HG03565 (cell line): Measurements from ENCODE around the gene RAI14.
"Not testable (repeated sequence)": the region's sequence is repeated elsewhere in the genome, so short reads cannot be mapped to it uniquely, and the experiment has no call there.

Experiments
- ATAC-seq: cut with Tn5 transposase; IDR thresholded peaks from one replicate; pipeline ENCODE4 v1.9.1; 2021; ENCODE audit warnings: mild to moderate bottlenecking, moderate library complexity; ENCODE audit not compliant: unreplicated experiment

RAI14 gene

DNA sequence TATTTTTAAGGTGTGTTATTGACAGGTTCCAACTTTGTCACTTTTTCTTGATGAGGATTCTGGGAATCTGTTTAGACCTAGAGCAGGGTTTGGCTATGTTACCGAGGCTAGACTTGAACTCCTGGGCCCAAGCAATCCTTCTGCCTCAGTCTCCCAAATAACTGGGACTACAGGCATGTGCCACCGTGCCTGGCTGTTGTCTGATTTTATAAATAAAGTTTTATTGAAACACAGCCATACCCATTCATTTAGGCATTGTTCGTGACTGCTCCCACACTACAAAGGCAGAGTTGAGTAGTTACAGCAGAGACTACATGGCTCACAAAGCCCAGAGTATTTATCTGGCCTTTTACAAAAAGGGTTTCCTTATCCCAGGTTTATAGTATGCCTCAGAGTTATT lies 102.4 kb downstream of the RAI14 start:
- ATAC-seq = no peak

DNA sequence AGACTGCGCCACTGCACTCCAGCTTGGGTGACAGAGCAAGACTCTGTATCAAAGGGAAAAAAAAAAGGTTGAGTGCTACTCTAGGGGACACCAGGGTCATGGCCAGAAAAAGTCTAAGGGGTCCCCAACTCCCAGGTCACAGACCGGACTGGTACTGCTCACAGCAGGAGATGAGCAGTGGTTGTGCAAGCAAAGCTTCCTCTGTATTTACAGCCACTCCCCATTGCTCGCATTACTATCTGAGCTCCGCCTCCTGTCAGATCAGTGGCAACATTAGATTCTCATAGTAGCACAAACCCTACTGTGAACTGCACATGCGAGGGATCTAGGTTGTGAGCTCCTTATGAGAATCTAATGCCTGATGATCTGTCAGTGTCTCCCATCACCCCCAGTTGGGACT lies 103.1 kb downstream of the RAI14 start:
- not testable (repeated sequence) for ATAC-seq

DNA sequence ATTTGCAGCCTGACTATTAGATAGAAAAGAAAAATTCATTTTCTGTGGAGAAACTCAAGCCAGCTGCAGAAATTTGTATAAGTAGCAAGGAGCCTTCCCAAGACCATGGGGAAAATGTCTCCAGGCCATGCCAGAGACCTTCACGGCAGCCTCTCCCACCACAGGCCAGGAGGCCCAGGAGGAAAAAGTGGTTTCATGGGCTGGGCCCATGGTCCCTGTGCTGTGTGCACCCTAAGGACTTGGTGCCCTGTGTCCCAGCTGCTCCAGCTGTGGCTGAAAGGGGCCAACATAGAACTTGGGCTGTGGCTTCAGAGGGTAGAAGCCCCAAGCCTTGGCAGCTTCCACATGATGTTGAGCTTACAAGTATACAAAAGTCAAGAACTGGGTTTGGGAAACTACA lies 109.5 kb downstream of the RAI14 start:
- no peak for ATAC-seq

DNA sequence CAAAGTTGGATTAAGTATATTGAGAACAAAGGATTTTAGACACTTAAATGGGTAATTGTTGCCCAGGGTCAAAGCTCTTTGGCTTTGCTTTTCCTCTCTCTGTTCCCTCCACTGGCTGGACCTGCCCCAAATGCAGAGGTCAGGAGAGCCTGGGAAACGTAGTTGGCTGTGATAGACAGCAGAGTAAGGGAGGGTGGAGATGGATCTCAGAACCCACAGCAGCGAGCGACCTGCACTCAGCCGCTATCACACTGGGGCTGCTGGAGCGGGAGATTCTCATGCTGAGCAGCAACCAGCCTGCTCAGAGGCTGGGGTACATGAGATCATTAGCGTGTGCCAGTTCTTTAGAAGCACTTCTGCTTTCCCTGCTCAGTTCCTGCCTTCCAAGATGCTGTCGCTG lies 111.1 kb downstream of the RAI14 start:
- no peak for ATAC-seq

DNA sequence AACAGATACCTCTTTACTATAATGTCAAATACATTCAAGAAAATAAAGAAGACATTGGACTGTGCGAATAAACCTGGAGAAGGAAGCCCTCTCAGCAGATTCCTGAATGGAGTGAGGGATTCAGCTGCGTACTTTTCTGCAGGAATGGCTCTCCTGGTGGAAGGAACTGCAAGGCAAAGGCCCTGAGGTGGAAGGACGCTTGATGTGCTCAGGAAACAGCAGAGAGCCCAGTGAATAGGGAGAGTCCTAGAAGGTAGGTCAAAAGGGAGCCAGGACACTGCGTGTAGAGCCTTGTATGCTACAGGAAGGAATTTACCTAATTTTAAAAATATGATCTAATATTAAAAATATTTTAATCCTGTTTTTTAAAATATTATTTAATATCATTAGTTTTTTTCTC lies 114.4 kb downstream of the RAI14 start:
- ATAC-seq = no peak

DNA sequence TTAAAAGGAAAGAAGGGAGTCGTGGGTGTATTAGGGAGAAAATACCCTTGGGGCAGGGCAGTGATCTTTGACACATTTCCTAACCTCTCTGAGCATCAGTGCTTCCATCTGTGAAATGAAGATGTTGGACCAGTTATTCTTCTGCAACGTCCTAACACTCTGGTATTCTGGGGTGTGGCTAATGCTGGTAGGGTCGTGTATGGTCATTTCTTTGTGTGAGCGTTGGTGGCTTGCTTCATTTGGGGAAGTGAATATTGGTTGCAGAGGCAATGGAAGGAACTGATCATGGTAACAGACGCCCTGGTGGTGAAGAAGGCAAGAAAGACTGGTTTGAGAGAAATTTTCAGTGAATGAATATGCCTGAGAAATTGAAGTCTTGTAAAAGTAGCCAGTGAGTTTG lies 114.9 kb downstream of the RAI14 start:
- ATAC-seq = no peak

DNA sequence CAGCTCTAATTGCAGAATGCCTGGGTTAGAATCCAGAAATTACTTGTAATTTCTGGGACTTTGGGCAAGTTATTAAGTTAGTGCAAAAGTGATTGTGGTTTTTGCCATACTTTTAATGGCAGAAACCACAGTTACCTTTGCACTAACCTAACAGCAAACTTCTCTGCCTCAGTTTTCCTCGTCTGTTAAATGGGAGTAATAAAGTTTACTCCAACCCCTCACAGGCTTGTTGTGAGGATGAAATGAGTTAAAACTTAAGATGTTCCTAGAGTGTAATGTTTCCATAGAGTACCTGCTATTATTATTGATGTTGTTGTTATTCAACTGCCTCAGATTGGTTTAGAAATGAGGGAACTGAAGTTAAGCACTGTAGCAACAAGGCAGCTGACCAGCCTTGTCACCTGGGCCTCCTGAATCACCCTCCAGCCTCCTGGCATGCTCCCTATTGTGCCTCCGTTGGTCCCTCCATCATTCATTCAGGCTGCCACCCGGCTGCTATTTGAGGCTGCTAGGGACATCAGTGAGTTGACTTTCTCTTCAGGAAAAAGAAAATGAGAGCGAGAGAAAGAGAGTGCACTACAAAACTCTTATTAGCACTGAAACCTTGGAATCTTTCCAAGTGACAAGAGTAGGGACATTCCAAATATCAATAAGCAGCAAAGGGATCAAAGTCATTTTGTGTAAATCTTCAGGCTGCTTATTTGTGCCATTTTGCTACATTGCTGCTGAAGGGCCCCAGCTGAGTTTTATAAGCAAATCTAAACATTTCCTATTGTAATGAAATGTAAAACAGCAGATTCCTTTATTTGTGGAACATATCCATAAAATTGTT lies 116.4 kb downstream of the RAI14 start:
- ATAC-seq = no peak

DNA sequence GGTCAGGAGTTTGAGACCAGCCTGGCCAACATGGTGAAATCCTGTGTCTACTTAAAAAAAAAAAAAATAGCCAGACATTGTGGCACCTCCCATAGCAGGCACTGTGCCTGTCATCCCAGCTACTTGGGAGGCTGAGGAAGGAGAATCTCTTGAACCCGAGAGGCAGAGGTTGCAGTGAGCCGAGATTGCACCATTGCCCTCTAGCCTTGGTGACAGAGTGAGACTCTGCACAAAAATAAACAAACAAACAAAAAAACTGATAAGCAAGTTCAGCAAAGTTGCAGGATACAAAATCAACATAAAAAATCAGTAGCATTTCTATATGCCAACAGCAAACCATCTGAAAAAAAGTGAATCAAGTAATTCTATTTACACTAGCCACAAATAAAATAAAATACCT lies 118.0 kb downstream of the RAI14 start:
- ATAC-seq = no peak

DNA sequence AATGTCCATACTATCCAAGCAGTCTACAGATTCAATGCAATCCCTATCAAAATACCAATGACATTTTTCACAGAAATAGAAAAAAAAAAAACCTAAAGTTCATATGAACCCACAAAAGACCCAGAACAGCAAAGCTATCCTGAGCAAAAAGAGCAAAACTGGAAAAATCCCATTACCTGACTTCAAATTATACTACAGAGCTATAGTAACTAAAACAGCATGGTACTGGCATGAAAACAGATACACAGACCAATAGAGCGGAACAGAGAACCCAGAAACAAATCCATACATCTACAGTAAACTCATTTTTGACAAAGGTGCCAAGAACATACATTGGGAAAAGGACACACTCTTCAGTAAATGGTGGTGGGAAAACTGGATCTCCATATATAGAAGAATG lies 118.5 kb downstream of the RAI14 start:
- not testable (repeated sequence) for ATAC-seq

DNA sequence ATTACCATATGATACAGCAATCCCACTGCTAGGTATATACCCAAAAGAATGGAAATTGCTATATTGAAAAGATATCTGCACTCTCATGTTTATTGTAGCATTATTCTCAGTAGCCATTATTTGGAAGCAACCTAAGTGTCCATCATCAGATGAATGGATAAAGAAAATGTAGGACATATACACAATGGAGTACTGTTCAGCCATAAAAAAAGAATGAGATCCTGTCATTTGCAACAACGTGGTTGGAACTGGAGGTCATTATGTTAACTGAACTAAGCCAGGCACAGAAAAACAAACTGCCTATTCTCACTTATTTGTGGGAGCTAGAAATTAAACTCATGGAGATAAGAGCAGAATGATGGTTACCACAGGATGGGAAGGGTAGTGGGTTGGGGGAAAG lies 119.8 kb downstream of the RAI14 start:
- no peak for ATAC-seq

DNA sequence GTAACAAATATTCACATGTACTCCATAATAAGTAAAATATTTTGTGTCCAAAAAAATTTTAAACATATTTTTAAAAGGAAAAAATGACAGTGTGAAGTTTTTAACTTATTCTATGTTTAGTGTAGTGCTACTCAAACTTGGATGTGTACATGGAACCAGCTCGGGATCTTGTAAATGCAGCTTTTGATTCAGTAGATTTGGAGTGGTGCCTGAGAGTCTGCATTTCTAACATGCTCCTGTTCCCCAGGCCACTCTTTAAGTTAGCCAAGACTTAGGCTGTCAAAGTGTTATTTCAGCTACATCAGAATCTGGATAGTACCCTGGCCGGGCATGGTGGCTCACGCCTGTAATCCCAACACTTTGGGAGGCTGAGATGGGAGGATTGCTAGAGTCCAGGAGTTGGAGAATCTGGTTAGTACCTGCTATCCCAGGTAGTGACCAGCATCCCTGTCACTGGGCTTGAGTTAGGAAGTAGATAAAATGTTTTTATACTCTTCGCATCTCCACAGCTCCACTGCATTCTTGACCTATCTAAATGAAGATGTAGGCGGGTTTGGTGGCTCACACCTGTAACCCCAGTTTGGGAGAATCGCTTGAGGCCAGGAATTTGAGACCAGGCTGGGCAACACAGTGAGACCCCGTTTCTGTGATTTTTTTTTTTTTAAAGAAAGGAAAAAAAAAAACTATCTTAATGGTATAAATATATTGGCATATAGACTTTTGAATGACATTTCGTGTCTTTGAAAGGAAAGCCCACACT lies 122.1 kb downstream of the RAI14 start:
- no peak for ATAC-seq

DNA sequence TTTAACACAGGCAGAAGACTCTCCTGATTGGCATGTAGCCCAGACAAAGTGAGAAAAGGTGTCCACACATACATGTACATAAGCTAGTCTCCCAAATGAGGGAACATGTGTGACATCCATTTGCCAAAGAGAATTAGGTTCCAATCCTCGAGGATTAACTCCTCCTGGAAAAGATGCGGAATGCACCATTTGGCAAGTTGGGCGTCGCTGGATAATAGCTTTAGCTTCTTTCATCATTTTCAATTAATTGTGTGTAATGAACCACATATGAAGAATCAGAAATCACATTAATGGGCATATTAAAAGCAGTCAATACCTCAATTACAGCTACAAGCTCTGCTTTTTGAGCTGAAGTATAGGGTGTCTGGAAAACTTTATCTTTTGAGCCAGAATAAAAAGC lies 127.8 kb downstream of the RAI14 start:
- not testable (repeated sequence) for ATAC-seq

DNA sequence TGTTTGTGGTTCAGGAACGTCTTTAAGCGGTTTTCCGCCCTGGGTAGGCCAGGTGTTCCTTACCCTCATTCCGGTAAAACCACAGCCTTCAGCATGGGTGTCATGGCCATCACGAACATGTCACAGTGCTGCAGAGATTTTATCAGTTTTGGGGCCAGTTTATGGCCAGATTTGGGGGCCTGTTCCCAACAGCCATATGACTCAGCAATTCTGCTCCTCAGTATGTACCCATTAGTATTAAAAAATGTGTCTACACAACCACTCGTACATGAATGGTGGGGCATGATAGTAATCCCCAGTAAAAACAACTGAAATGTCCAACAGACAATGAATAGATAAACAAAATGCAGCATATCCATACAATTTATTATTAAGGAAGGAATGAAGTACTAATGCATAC lies 130.9 kb downstream of the RAI14 start:
- ATAC-seq = no peak

DNA sequence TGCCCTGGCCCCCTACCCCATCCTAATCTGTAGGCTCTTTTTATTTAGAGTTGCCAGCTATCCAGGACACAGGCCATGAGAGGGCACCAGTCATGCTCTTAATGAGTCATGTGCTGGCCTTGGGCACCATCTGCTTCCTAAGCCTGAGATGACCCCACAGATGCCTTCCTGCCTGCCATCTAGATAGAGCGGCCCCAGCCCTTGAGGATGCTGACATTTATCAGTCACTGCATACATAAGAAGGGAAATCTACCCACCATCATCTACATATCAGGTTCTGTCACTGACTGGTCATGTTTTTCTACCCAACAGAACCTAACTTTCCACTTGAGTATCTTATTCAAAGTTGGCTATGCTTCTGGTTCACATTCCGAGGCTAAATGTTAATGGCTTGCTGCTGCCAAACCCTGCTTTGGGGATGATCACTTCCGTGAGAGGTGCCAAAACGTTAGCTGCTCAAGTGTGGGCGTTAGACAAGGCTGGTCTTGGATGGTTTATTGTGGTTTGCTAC lies 132.9 kb downstream of the RAI14 start:
- no peak for ATAC-seq

DNA sequence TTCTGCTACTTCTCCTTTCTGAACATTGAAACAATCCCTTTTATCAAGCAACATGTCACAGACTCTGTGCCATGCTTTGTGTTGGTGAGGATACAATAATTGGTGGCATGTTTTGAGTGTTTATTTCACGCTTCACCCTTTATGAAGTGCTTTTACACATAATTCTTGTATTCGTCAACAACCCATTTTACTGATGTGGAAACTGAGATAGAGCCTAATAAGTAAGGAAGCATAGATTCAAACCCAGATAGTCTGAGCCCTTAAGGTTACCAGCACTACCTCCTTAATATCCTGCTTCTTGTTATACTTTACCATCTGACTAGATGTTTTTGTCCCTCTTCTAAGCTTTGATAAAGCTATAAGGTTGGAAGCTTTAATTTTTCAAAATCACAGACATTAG lies 133.5 kb downstream of the RAI14 start:
- no peak for ATAC-seq

DNA sequence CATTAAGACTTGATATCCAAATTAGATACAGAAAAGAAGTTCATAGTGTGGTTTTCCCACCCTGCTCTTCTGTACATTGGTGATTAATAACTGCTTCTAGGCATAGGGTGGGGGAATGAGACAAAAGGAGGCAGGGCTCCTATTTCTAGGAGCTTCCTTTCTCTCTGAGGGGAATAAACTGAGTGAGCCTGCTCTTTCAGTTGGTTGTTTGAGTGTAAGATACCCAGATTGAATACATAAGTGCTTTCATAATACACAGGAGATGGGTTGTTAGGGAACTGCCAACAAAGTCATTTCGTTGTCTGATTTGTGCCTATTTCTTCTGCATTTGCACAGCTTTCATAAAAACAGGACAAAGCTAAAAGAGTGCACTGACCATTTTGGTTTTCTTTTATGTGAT lies 133.9 kb downstream of the RAI14 start:
- ATAC-seq = no peak

DNA sequence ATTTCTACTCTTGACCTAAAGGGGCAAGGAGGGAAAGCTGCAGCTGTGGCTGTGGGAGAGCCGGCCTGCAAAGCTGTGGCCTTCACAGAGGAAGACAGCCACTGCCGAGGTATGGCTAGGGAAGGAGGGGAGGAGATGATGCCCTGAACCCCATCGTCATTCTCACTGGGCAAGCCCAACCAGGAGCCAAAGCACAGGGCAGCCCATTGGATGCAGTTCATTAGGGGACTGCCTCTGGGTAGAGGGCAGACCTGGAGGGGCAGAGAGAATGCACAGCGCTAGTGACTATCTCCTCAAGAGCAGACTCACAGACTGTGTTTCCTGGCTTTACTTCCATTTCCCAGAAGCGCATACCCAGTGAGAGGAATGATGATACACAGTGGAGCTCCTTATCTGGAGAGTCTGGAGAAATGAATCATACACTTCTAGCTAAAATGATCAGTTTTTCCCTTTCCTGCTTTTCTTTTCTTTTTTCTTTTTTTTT lies 135.7 kb downstream of the RAI14 start:
- no peak for ATAC-seq

DNA sequence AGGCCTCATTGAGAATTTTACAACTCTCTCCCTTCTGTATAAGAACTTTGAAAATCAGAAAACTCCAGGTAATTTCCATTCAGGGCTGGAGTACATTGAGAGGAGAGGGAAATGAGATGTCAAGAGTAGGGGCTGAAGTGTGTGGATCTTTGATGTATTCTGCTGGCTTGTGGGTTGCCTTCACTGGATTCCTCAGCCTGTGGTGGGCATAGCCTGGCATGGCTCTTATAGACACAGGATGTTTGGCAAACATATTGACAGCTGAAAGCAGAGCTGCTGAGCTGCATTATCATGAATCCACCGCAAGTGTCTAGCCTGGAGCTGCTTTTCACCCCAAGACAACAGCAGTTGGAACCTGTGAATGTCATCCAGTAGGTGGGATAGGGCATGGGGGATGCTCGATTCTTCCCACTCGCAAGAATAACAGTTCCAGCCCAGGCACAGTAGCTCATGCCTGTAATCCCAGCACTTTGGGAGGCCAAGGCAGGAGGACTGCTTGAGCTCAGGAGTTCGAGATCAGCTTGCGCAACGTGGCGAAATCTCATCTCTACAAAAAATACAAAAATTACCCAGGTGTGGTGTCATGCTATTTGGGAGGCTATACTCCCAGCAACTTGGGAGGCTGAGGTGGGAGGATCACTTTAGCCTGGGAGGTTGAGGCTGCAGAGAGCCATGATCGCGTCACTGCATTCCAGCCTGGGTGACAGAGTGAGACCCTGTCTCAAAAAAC lies 146.9 kb downstream of the RAI14 start:
- ATAC-seq = no peak

DNA sequence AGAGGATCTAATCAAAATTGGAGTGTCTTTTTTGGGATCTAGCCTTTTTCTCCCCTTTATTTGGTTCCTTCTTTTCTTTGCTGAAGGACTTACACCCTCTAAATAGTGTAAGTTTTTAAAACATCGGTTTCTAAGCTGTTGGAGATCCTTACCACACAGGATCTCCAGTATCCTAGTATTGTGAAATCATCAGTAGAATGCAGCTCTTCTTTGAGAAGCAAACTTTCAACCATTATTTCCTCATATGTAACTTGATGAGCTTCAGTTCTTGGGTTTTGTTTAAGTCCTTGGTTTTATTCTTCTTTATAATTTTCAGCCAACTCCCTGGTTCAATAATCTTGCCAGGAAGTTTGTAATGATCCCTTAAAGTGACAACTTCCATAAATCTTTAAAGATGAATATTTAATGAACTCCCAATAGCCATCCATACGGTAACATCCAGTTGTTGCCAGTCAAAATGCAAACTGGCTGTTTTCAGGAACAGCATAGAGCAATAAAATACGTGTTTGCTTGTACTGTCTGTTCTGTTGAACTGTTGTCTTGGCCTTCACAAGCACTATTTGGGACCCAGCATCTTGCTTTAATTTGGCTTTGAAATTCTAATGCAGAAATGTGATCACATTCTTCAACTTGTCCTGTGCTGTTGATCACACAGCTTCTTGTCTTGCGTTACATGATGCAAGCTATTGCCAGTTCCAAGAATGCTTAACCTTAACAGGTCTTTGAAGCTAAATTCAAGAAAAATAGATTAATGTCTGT lies 148.0 kb downstream of the RAI14 start:
- no peak for ATAC-seq

DNA sequence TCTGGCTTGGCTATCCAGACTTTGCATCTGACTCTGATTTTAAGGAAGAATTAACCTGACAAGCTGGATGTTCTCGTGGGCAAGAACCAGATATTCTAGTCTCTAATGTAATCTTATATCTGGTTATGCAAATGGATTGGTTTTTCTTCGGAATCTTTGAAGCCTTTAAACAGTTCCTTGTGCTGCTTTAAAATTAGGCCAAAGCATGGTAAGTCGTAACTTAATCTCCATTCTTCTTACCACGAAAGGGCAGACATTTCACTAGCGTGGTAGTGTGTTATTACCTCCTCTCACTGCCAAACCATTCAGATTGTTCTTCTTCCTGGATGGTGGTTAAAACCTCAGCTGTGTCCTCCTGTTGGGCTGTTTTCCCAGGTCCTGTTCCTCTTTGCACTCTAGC lies 148.8 kb downstream of the RAI14 start:
- no peak for ATAC-seq

DNA sequence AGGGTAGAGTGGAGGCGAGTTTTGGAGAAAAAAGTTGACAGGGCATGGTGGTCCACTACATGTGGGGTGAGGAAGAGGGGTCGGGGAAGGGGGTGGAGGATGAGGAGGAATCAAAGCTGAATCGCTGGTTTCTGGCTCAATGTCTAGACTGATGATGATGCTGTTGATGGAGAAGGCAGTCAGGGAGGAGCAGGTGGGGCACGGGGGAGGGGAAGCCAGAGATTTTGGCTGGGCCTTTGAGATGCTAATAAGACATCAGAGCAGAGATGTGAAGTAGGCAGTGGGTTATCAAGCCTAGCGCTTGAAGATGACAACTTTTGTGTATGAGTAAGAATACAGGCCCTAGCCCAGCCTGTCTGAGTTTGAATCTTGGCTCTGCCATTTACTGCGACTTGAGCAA lies 150.4 kb downstream of the RAI14 start:
- ATAC-seq = no peak
